ENCODE results near the gene YIPF3. TPM values are rescaled to one million over a fixed set of nuclear protein-coding genes. Genes with fewer than 3 reads are reported as not detected.

YIPF3 gene
- total RNA-seq, 1 experiment from 2014 or later = 91.3 TPM

DNA sequence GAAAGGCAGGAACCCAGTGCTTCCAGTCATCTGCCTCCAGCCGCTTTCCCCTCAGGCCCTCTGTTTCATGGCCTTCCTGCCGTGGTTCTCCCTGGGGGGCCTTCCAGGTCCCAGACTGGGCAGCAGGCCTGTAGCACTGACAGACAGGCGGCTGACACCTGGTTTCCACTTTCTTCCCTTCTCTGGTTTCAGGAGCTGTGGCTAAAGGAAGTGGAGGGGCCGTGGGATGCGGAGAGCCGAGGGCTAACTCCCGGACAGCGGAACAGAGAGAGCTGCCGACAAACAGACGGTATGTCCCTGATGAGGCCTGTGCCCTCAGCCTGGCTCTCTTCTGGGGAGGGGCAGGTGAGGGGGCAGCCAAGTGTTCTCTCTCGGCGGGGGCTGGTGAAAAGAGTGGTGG is 19.0 kb downstream of the YIPF3 start:
- CTCF ChIA-PET = interaction anchor here (1.4 kb wide), 1 partner anchor 44 kb away, joined by 3 read pairs; no protein-coding TSS in a partner anchor
- no peak for DNase-seq
- Histone ChIP-seq H4K20me1 (ENCODE audit: insufficient read depth) (0 out of 2 replicates have a peak, but pooled peaks cover 5% of the 10 kb centered on the region), H3K79me2 (ENCODE audit: low read depth) (peaks cover 4% of the 10 kb centered on the region; the same call in 1 of the 2 replicates), H3K36me3 (ENCODE audit: low read depth) (peaks cover 15% of the 10 kb centered on the region; the same call in 1 of the 2 replicates), H2AFZ (no peak overlapping the region), H3K4me3 (no peak overlapping the region), H3K9me2 (ENCODE audit: insufficient read depth) (no peaks in the 10 kb centered on the region), H3F3A (ENCODE audit: insufficient read depth, low read depth) (peaks cover 27% of the 10 kb centered on the region; the same call in 1 of the 2 replicates), H3K4me2 (no peak overlapping the region), H3K27ac (no peak overlapping the region), H3K9me3 (ENCODE audit: insufficient read depth, low read depth) (no peaks in the 10 kb centered on the region), H3K4me1 (replicated peaks; ENCODE audit: insufficient read depth) (peaks cover 28% of the 10 kb centered on the region), H3K27me3 (ENCODE audit: insufficient read depth, low read depth) (no peaks in the 10 kb centered on the region)
- intact Hi-C loops (cut with micrococcal nuclease; ENCODE audit: unreplicated experiment) = loop anchor here (2.0 to 10.0 kb wide), 4 partner anchors 21 to 323 kb away; partner anchors contain the start of genes CRIP3, SRF and TJAP1
- POLR2A ChIA-PET (ENCODE audit: unreplicated experiment) = no interaction called here
- TF ChIP-seq EZH2 (IDR thresholded peaks at IDR 0.05; ENCODE audit: low read depth) = no peak
- no peak for TF ChIP-seq CTCF (conservative IDR thresholded peaks at IDR 0.05)
- no TSS peak for BruUV-seq (replicated peaks)

GRCh38 chr6:43497129-43497396 is 19.7 kb downstream of the YIPF3 start:
- POLR2A ChIA-PET (ENCODE audit: unreplicated experiment) = interaction anchor here (0.8 kb wide), 1 partner anchor 128 kb away, joined by 10 read pairs; the partner anchor contains the start of gene ZNF318
- H3K4me2 ChIP-seq = peak overlapping the region; percentile 70
- no peak overlapping the region for H2AFZ ChIP-seq
- peaks cover 15% of the 10 kb centered on the region; the same call in 1 of the 2 replicates for H3K36me3 ChIP-seq (ENCODE audit: low read depth)
- no peaks in the 10 kb centered on the region for H3K27me3 ChIP-seq (ENCODE audit: insufficient read depth, low read depth)
- DNase-seq = no peak
- H3K27ac ChIP-seq = no peak overlapping the region
- no peak overlapping the region for H3K4me3 ChIP-seq
- H3K79me2 ChIP-seq (ENCODE audit: low read depth) = peaks cover 4% of the 10 kb centered on the region; the same call in 1 of the 2 replicates
- no peak for TF ChIP-seq EZH2 (IDR thresholded peaks at IDR 0.05; ENCODE audit: low read depth)
- no peak for TF ChIP-seq CTCF (conservative IDR thresholded peaks at IDR 0.05)
- intact Hi-C loops (cut with micrococcal nuclease; ENCODE audit: unreplicated experiment) = loop anchor here (2.0 to 10.0 kb wide), 4 partner anchors 20 to 322 kb away; partner anchors contain the start of genes CRIP3, SRF and TJAP1
- BruUV-seq (replicated peaks) = no TSS peak
- H3F3A ChIP-seq (ENCODE audit: insufficient read depth, low read depth) = peaks cover 27% of the 10 kb centered on the region; the same call in 1 of the 2 replicates
- no peaks in the 10 kb centered on the region for H3K9me2 ChIP-seq (ENCODE audit: insufficient read depth)
- no peaks in the 10 kb centered on the region for H3K9me3 ChIP-seq (ENCODE audit: insufficient read depth, low read depth)
- 0 out of 2 replicates have a peak, but pooled peaks cover 5% of the 10 kb centered on the region for H4K20me1 ChIP-seq (ENCODE audit: insufficient read depth)
- CTCF ChIA-PET = interaction anchor here (0.7 to 2.8 kb wide), 4 partner anchors 10 to 329 kb away, joined by 3 to 11 read pairs (median 8); no protein-coding TSS in a partner anchor
- peaks cover 28% of the 10 kb centered on the region for H3K4me1 ChIP-seq (replicated peaks; ENCODE audit: insufficient read depth)

- no peak overlapping the region for H3K4me3 ChIP-seq
- peak overlapping the region; percentile 70 for H3K4me2 ChIP-seq
- BruUV-seq (replicated peaks) = no TSS peak
- ChIA-PET POLR2A (ENCODE audit: unreplicated experiment) (interaction anchor here (0.6 to 0.9 kb wide), 3 partner anchors 19 to 127 kb away, joined by 3 to 10 read pairs (median 5); partner anchors contain the start of genes TJAP1 and ZNF318), CTCF (interaction anchor here (0.6 to 2.8 kb wide), 9 partner anchors 11 to 437 kb away, joined by 3 to 15 read pairs (median 6); partner anchors contain the start of gene MRPL2)
- peak overlapping the region; percentile 57 for H3K27ac ChIP-seq
- no peaks in the 10 kb centered on the region for H3K9me3 ChIP-seq (ENCODE audit: insufficient read depth, low read depth)
- peaks cover 15% of the 10 kb centered on the region; the same call in 1 of the 2 replicates for H3K36me3 ChIP-seq (ENCODE audit: low read depth)
- H3K9me2 ChIP-seq (ENCODE audit: insufficient read depth) = no peaks in the 10 kb centered on the region
- peaks cover 4% of the 10 kb centered on the region; the same call in 1 of the 2 replicates for H3K79me2 ChIP-seq (ENCODE audit: low read depth)
- intact Hi-C loops (cut with micrococcal nuclease; ENCODE audit: unreplicated experiment) = loop anchor here (1.0 to 10.0 kb wide), 6 partner anchors 20 to 322 kb away; partner anchors contain the start of genes CRIP3, SRF and TJAP1
- H3K4me1 ChIP-seq (replicated peaks; ENCODE audit: insufficient read depth) = peaks cover 31% of the 10 kb centered on the region
- H3K27me3 ChIP-seq (ENCODE audit: insufficient read depth, low read depth) = no peaks in the 10 kb centered on the region
- DNase-seq = peak; percentile 73 to 78
- H4K20me1 ChIP-seq (ENCODE audit: insufficient read depth) = 0 out of 2 replicates have a peak, but pooled peaks cover 8% of the 10 kb centered on the region
- H2AFZ ChIP-seq = no peak overlapping the region
- H3F3A ChIP-seq (ENCODE audit: insufficient read depth, low read depth) = peaks cover 27% of the 10 kb centered on the region; the same call in 1 of the 2 replicates
- TF ChIP-seq CTCF (conservative IDR thresholded peaks at IDR 0.05) (peak; percentile 82), EZH2 (IDR thresholded peaks at IDR 0.05; ENCODE audit: low read depth) (no peak)
Measured at GRCh38 chr6:43496370-43497128, 20.2 kb downstream of the YIPF3 start.

Data from PC-9 (cell line).